ENCODE measurements around the gene BCHE. TPM values are rescaled to one million over a fixed set of nuclear protein-coding genes. Genes with fewer than 3 reads are reported as not detected.
"Not testable (repeated sequence)": the region's sequence is repeated elsewhere in the genome, so short reads cannot be mapped to it uniquely, and the experiment has no call there.

The BCHE gene
- total RNA-seq, 1 donor from 2014 or later = 1.9 TPM

DNA sequence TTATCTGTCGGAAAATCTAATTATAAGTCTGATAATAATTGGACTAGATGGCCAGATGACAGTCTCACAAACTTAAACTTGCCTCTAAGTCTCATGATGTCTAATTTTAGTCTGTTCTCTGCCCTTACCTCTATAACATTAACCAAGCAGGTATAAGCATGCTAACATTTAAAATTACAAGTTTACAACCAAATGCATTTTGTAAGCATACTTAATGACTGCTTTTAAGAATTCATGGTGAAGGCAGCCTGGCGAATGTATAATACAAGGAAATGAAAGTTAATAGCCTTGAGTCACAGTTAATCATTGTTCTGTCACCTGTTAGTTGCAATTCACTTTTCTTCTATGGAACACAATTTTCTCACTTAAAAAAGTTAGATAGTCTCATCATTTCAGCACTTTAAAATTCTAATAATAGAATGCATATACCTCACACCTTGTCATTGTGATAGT, 16.5 kb downstream of the BCHE start:
- H3K4me1 Mint-ChIP-seq (ENCODE audit: low read depth) = no peaks in the 10 kb centered on the region
- DNase-seq (ENCODE audit: low spot score) = no peak
- peaks cover 1% of the 10 kb centered on the region for H3K27me3 Mint-ChIP-seq (ENCODE audit: low read depth)
- H3K27ac Mint-ChIP-seq (ENCODE audit: unreplicated experiment) = no peak overlapping the region
- H3K4me3 Mint-ChIP-seq (ENCODE audit: unreplicated experiment) = no peak overlapping the region
- H3K9me3 Mint-ChIP-seq (ENCODE audit: low read depth) = peaks cover 3% of the 10 kb centered on the region
- TF ChIP-seq, protein P1, sequence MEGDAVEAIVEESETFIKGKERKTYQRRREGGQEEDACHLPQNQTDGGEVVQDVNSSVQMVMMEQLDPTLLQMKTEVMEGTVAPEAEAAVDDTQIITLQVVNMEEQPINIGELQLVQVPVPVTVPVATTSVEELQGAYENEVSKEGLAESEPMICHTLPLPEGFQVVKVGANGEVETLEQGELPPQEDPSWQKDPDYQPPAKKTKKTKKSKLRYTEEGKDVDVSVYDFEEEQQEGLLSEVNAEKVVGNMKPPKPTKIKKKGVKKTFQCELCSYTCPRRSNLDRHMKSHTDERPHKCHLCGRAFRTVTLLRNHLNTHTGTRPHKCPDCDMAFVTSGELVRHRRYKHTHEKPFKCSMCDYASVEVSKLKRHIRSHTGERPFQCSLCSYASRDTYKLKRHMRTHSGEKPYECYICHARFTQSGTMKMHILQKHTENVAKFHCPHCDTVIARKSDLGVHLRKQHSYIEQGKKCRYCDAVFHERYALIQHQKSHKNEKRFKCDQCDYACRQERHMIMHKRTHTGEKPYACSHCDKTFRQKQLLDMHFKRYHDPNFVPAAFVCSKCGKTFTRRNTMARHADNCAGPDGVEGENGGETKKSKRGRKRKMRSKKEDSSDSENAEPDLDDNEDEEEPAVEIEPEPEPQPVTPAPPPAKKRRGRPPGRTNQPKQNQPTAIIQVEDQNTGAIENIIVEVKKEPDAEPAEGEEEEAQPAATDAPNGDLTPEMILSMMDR (IDR thresholded peaks at IDR 0.05) = no peak
- H3K36me3 Mint-ChIP-seq (ENCODE audit: low read depth) = peaks cover 1% of the 10 kb centered on the region

DNA sequence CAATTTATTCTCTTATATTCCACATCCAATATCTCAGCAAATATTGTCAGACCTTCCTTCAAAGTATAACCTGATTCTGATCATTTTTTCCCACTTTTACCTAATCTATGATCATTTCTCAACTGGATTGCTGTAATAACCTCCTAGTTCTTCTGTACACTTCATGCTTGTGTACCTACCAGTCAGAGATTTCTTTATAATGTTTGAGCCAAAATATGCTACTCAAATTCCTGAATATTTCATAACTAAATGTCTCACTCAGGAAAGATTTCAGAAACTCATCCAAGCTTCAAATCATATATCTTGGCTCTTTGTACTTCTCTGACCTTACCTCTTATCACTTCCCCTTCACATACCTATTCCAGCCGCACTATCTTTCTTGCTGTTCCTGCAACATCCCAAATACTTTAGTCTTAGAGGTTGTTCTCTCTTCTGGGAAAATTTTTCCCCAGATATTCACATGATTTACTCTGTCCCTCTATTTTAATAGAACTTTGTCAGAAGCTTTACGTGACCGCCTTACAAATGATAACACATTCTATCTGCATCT, 20.0 kb downstream of the BCHE start:
- H3K36me3 Mint-ChIP-seq (ENCODE audit: low read depth) = peaks cover 1% of the 10 kb centered on the region
- H3K27me3 Mint-ChIP-seq (ENCODE audit: low read depth) = peaks cover 1% of the 10 kb centered on the region
- H3K4me3 Mint-ChIP-seq (ENCODE audit: unreplicated experiment) = no peak overlapping the region
- no peak overlapping the region for H3K27ac Mint-ChIP-seq (ENCODE audit: unreplicated experiment)
- no peak for DNase-seq (ENCODE audit: low spot score)
- H3K9me3 Mint-ChIP-seq (ENCODE audit: low read depth) = peaks cover 3% of the 10 kb centered on the region
- TF ChIP-seq, protein P1 (IDR thresholded peaks at IDR 0.05) = no peak
- H3K4me1 Mint-ChIP-seq (ENCODE audit: low read depth) = peaks cover 3% of the 10 kb centered on the region

DNA sequence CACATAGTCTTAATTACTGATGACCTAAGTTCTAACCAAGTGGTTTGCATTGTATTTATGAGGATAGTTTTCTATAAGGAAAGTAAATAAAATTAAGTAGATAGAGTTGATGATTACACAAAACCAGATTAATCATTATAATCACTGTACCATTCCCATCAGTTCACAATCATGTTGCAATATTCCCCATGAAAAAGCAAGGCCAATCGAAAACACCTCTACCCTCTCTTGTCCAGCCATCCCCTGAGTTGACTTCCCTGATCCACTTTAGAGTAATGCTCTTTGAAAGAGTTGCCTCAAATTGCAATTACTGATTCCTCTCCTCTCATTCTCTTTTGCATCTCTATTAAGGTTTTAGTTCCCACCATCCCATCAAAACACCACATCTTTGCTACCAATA, 21.0 kb downstream of the BCHE start:
- Mint-ChIP-seq H3K4me1 (ENCODE audit: low read depth) (peaks cover 3% of the 10 kb centered on the region), H3K4me3 (ENCODE audit: unreplicated experiment) (no peak overlapping the region), H3K36me3 (ENCODE audit: low read depth) (peaks cover 1% of the 10 kb centered on the region), H3K27me3 (ENCODE audit: low read depth) (peaks cover 1% of the 10 kb centered on the region), H3K27ac (ENCODE audit: unreplicated experiment) (no peak overlapping the region), H3K9me3 (ENCODE audit: low read depth) (peaks cover 3% of the 10 kb centered on the region)
- no peak for DNase-seq (ENCODE audit: low spot score)
- TF ChIP-seq, protein P1 (IDR thresholded peaks at IDR 0.05) = no peak

DNA sequence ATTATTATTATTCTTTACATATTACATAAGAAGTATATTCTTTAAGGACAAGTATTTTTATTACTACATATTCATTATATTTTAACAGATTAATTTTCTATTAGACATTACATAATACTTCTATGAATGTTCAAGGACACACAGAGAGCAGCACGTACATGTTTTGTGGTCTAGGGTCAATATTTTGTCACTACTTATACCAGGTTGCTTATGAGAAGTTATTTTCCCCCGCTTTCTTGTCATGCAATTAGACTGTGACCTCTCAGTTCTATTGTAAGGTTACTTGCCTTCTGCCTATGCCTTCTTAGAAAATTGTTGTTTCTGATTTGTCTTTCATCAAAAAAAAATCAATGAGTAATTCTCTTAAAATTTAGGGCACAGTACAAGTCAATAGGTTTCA, 21.5 kb downstream of the BCHE start:
- TF ChIP-seq, protein P1 (IDR thresholded peaks at IDR 0.05) = no peak
- DNase-seq (ENCODE audit: low spot score) = no peak
- peaks cover 1% of the 10 kb centered on the region for H3K36me3 Mint-ChIP-seq (ENCODE audit: low read depth)
- peaks cover 3% of the 10 kb centered on the region for H3K9me3 Mint-ChIP-seq (ENCODE audit: low read depth)
- no peak overlapping the region for H3K4me3 Mint-ChIP-seq (ENCODE audit: unreplicated experiment)
- peaks cover 1% of the 10 kb centered on the region for H3K27me3 Mint-ChIP-seq (ENCODE audit: low read depth)
- H3K4me1 Mint-ChIP-seq (ENCODE audit: low read depth) = peaks cover 3% of the 10 kb centered on the region
- no peak overlapping the region for H3K27ac Mint-ChIP-seq (ENCODE audit: unreplicated experiment)

DNA sequence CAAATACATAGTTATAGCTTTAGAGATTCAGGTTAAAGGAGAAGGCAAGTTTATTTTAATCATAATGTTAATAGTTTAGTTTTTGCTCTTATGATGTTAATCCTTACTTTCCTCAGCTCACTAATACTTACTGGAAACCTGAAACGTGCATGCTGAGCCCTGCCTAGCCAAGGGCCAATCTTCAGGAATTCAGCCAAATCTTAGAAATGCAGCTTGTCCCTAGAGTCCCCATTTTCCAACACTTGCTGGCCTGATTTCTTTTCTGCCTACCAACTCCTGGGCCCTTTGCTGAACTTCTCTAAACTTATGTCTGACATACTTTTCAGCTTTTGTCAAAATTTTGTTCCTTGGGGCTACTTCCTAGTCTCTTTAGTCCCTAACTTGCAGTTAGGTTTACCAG, 22.8 kb downstream of the BCHE start:
- TF ChIP-seq, protein P1 (IDR thresholded peaks at IDR 0.05) = no peak
- peaks cover 1% of the 10 kb centered on the region for H3K27me3 Mint-ChIP-seq (ENCODE audit: low read depth)
- H3K27ac Mint-ChIP-seq (ENCODE audit: unreplicated experiment) = no peak overlapping the region
- H3K4me1 Mint-ChIP-seq (ENCODE audit: low read depth) = peaks cover 3% of the 10 kb centered on the region
- H3K36me3 Mint-ChIP-seq (ENCODE audit: low read depth) = peaks cover 1% of the 10 kb centered on the region
- H3K4me3 Mint-ChIP-seq (ENCODE audit: unreplicated experiment) = no peak overlapping the region
- peaks cover 3% of the 10 kb centered on the region for H3K9me3 Mint-ChIP-seq (ENCODE audit: low read depth)
- DNase-seq (ENCODE audit: low spot score) = no peak

DNA sequence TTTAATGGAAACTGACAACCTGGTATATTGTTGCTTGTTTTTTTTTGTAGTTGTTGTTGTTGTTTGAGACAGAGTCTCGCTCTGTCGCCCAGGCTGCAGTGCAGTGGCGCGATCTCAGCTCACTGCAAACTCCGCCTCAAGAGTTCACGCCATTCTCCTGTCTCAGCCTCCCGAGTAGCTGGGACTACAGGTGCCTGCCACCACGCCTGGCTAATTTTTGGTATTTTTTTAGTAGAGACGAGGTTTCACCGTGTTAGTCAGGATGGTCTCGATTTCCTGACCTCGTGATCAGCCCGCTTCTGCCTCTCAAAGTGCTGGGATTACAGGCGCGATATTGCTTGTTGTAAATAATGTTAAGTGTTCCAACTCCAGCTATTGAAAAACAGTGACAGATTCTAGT, 29.3 kb downstream of the BCHE start:
- not testable (repeated sequence) for H3K4me3 Mint-ChIP-seq (ENCODE audit: unreplicated experiment)

More for the DNA sequence above, 29.3 kb downstream of the BCHE start:
- not testable (repeated sequence) for H3K36me3 Mint-ChIP-seq (ENCODE audit: low read depth); H3K9me3 Mint-ChIP-seq (ENCODE audit: low read depth); H3K4me1 Mint-ChIP-seq (ENCODE audit: low read depth); H3K27me3 Mint-ChIP-seq (ENCODE audit: low read depth); H3K27ac Mint-ChIP-seq (ENCODE audit: unreplicated experiment); DNase-seq (ENCODE audit: low spot score)
